Pancreas (tissue), 10 donors: ENCODE data around the gene SAMD4B. TPM values are rescaled to one million over a fixed set of nuclear protein-coding genes. Genes with fewer than 3 reads are reported as not detected.
A peak's percentile ranks its signal among the peaks of the same experiment; 100 is the strongest.

Experiments used
- ATAC-seq, 4 donors: fragments of 200-7000 bp; cut with Tn5 transposase; one replicate each; pipeline versions ENCODE4 v1.8.0 to v1.9.1; 2020; ENCODE audit warnings: mild to moderate bottlenecking in 4 of 4, moderate library complexity in 4 of 4
- DNase-seq, 6 donors: peaks; one replicate each; pipeline ENCODE4 v3.0.0-alpha.2; 2020
- FAIRE-seq: peaks from 2 replicates; lab custom pipeline; 2012; peaks lifted over from hg19 to GRCh38; lab: Jason Lieb, UNC
- H3K27ac ChIP-seq, 4 donors: fragments of 200-600 bp; sonication (generic); 1 replicate in 3 of 4; 2 replicates in 1 of 4; pipeline versions ENCODE4 v1.5.0 to v1.8.0; 2020
- H3K27me3 ChIP-seq, 4 donors: fragments of 200-600 bp; one replicate each; pipeline ENCODE4 v1.8.0; 2021
- H3K36me3 ChIP-seq, 3 donors: fragments of 200-600 bp; sonication (generic) in 1 of 3; one replicate each; pipeline versions ENCODE4 v1.5.0 to v1.8.0; 2020 to 2021
- H3K4me1 ChIP-seq, 3 donors: fragments of 200-600 bp; one replicate each; pipeline ENCODE4 v1.8.0; 2021
- H3K4me3 ChIP-seq, 4 donors: fragments of 200-600 bp; sonication (generic) in 2 of 4; one replicate each; pipeline versions ENCODE4 v1.5.0 to v1.8.0; 2020 to 2021
- H3K9me3 ChIP-seq, 4 donors: fragments of 200-600 bp; one replicate each; pipeline ENCODE4 v1.8.0; 2021
- WGBS, 2 donors: extraction: QIAGEN DNeasy Blood & Tissue Kit; methylation state at CpG; one replicate each; pipeline ENCODE4 v1.1.7; 2013; 5-methylcytosine and 5-hydroxymethylcytosine counted together
- intact Hi-C, 3 donors: fragments of 100-400 bp; cut with DNase I; formaldehyde crosslinking; loops; one replicate each; pipeline versions ENCODE4 v1.11.1 to v1.14.2; 2022
- polyA plus RNA-seq, 2 donors: library from polyadenylated mRNA; stranded (reverse); fragments of 200-250 nt; gene quantifications; one replicate each; pipeline ENCODE4 v1.2.3, GENCODE V29; 2013
- total RNA-seq, 6 donors: library from RNA; stranded (reverse); fragmentation: NEBNext Ultra II Directional in 4 of 6; extraction: Animal tissue kit (Norgen Biotek cat#: 25700) in 4 of 6; gene quantifications; one replicate each; pipeline versions ENCODE4 v1.2.1 to v1.2.4, GENCODE V29; 2021 to 2023
- TF ChIP-seq, protein P1 (sequence below), 4 donors: fragments of 200-600 bp; sonication (generic) in 3 of 4; IDR thresholded peaks; one replicate each; pipeline versions ENCODE4 v1.5.0 to v1.8.0; 2021; ENCODE audit warnings: antibody characterized with exemption in 4 of 4
- donor health status: healthy with polysubstance abuse.
- donor health status: DM: no; HTN: no; CAD: no; lungs with moderate emphysema.
- donor health status: DM: no; HTN: no; CAD: no.
- donor health status: control.
- donor health status: control.
- donor health status: Bipolar disorder and iron deficiency.
- donor health status: DM: yes; HTN: yes; CAD: no.
- donor health status: DM: no; HTN: no; CAD: no.
- donor health status: DM: no; HTN: no; CAD: no.
- donor health status: DM: yes; HTN: yes; CAD: no.

SAMD4B gene
- total and polyA plus RNA-seq, 8 donors, result 24.1 to 106 (median 33.6) TPM

DNA sequence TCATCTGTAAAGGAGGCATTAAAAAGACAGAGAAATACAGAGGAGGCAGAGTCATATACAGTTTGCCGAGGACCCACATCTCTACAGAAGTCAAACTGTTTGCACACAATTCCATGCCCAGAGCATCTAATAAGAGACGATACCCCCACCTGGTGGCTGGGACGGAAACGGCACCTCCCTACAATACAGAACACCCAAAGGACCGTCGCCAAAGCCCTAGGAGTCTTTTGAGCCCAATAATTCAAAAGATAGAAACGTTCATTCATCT, 69.5 kb downstream of the SAMD4B start:
- intact Hi-C loops, result no loop called here
- TF ChIP-seq, protein P1, sequence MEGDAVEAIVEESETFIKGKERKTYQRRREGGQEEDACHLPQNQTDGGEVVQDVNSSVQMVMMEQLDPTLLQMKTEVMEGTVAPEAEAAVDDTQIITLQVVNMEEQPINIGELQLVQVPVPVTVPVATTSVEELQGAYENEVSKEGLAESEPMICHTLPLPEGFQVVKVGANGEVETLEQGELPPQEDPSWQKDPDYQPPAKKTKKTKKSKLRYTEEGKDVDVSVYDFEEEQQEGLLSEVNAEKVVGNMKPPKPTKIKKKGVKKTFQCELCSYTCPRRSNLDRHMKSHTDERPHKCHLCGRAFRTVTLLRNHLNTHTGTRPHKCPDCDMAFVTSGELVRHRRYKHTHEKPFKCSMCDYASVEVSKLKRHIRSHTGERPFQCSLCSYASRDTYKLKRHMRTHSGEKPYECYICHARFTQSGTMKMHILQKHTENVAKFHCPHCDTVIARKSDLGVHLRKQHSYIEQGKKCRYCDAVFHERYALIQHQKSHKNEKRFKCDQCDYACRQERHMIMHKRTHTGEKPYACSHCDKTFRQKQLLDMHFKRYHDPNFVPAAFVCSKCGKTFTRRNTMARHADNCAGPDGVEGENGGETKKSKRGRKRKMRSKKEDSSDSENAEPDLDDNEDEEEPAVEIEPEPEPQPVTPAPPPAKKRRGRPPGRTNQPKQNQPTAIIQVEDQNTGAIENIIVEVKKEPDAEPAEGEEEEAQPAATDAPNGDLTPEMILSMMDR (IDR thresholded peaks at IDR 0.05), result peak; percentile 82 to 90 (median 88)
- peaks cover 0 to 5% (median 0%) of the 10 kb centered on the region in 3 donors for H3K36me3 ChIP-seq
- peak overlapping the region in 3 of 4 donors; percentile 70 to 96 (median 79) for H3K4me3 ChIP-seq
- H3K27me3 ChIP-seq, result no peaks in the 10 kb centered on the region
- WGBS, 2 donors, result 0 to 1% methylated on average over 7 of the region's 7 CpGs
- no peaks in the 10 kb centered on the region for H3K9me3 ChIP-seq
- peak; percentile 47 to 66 (median 60) for ATAC-seq
- peak; percentile 83 to 92 (median 90) for DNase-seq
- H3K27ac ChIP-seq, result peak overlapping the region; percentile 89 to 99 (median 94)
- peaks cover 12 to 20% (median 15%) of the 10 kb centered on the region in 3 donors for H3K4me1 ChIP-seq
- no peak for FAIRE-seq

DNA sequence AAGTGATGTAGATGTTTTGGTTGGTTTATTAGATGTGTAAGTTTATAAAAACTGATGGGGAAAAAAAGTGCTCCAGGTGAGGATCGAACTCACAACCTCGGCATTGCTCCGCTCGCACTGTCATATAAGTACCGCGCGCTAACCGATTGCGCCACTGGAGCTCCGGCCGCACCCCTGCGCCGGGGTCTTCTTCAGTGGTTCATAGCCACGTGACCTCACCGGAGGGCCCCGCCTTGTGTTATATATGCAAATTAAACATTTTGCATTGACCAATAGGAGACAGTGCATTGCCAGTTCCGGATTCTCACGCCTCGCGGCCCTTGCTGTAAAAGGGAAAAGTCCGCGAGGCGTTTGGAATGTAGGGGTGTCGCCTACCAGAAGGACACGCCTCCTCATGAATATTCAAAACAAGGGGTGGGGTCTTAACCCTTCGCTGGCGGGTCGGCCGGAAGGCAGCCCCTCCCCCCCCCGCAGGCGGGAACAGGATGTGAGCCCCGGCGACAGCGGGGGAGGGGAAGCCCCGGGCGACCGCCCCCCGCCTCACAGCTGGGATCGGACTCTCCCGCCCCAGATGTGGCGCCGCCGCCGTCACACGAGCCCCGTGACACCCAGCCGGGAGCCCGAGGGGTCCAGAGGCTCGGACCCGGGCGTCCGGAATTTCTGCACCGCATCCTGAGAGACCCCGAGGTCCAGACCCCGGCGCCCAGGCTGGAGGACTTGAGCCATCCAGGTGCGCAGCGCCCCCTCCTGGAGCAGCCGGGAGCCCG, 70.1 kb downstream of the SAMD4B start, which contains the start of gene PLEKHG2:
PLEKHG2 (plus strand) TSS at position 570 of the 767 bp plus-strand sequence. CDS start 1,418 bp downstream, outside the sequence.
- DNase-seq (peak; percentile 94 to 98 (median 96)), FAIRE-seq (peak; percentile 98), ATAC-seq (peak; percentile 63 to 71 (median 68))
- intact Hi-C loops, result no loop called here
- 0% methylated on average over 52 to 60 of the region's 60 CpGs for WGBS, 2 donors
- H3K4me3 ChIP-seq, result peak within 1 kb of the TSS; percentile 60 to 96 (median 74)
- no peaks in the 10 kb centered on the region for H3K9me3 ChIP-seq
- peaks cover 0 to 5% (median 0%) of the 10 kb centered on the region in 3 donors for H3K36me3 ChIP-seq
- TF ChIP-seq, protein P1 (IDR thresholded peaks at IDR 0.05), result peak in 3 of 4 donors; percentile 59 to 76 (median 69)
- peak within 1 kb of the TSS; percentile 89 to 99 (median 94) for H3K27ac ChIP-seq
- H3K27me3 ChIP-seq, result no peaks in the 10 kb centered on the region
- H3K4me1 ChIP-seq, result peaks cover 12 to 20% (median 15%) of the 10 kb centered on the region in 3 donors

DNA sequence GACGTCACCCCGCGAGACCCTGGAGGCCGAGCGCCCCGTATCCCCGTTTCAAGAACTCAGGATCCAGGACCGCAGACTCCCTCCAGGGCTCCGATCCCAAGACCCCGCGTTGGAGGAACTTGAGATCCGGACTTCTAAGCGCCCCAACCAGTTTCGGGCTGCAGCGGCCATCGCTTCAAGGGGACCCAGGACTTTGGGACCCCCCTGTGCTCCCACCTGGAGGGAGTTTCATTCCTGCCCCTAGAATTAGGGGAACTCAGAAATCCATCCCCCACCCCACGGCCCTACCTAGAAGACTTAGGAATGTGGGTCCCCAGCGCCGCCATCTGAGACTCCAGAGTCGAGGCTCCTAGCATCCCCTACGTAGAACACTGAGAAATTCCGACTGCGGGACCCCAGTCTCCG, 70.6 kb downstream of the SAMD4B start:
- Histone ChIP-seq H3K4me3 (peak overlapping the region; percentile 60 to 96 (median 74)), H3K27me3 (no peaks in the 10 kb centered on the region), H3K4me1 (peaks cover 12 to 20% (median 15%) of the 10 kb centered on the region in 3 donors), H3K9me3 (no peaks in the 10 kb centered on the region), H3K36me3 (peaks cover 0 to 5% (median 0%) of the 10 kb centered on the region in 3 donors), H3K27ac (peak overlapping the region; percentile 31 to 74 (median 57))
- ATAC-seq (no peak), FAIRE-seq (no peak), DNase-seq (peak in 2 of 6 donors; percentile 51 to 56)
- WGBS, 2 donors, result 1 to 2% methylated on average over 24 of the region's 24 CpGs
- intact Hi-C loops, result no loop called here
- TF ChIP-seq, protein P1 (IDR thresholded peaks at IDR 0.05), result peak in 3 of 4 donors; percentile 10 to 89 (median 20)

DNA sequence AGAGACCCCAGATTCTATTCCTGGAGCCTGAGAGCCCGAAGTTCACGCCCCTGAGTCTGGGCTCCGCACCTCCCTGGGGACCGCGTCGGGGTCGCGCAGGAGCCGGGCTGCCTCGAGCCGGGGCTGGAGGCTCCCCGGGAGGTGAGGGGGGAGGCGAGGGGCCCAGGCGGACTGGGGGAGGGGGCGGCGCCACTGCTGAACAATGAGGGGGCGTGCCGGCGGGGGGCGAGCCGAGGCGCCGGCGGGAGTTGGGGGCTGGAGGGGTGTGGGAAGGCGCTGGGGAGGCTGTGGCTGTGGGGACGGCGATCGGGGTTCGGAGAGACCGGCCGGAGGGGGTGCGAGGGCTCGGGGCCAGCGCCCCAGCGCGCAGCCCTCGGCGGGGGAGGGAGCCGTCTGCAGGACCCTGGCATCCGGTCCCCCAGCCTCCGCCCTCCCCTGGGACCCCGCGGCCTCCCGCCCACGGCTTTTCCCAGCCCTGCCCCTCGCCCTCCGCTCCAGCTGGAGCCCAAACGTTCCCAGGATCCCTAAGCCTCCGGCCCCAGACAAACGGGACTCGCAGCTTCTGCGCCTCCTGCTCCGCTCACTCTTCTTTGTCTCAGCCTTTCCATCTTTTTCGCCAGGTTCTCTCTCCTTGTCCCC, 71.2 kb downstream of the SAMD4B start:
- 5 to 7% methylated on average over 21 to 54 of the region's 54 CpGs for WGBS, 2 donors
- no peaks in the 10 kb centered on the region for H3K9me3 ChIP-seq
- H3K36me3 ChIP-seq, result peaks cover 0 to under 1% (median 0%) of the 10 kb centered on the region in 3 donors
- DNase-seq (peak in 5 of 6 donors; percentile 47 to 85 (median 72)), ATAC-seq (no peak), FAIRE-seq (no peak)
- peaks cover 12 to 18% (median 15%) of the 10 kb centered on the region in 3 donors for H3K4me1 ChIP-seq
- intact Hi-C loops, result no loop called here
- peak overlapping the region; percentile 60 to 96 (median 74) for H3K4me3 ChIP-seq
- H3K27me3 ChIP-seq, result no peaks in the 10 kb centered on the region
- peak overlapping the region; percentile 31 to 74 (median 57) for H3K27ac ChIP-seq
- TF ChIP-seq, protein P1 (IDR thresholded peaks at IDR 0.05), result no peak
